Measurements from ENCODE around the gene PLB1.

DNA sequence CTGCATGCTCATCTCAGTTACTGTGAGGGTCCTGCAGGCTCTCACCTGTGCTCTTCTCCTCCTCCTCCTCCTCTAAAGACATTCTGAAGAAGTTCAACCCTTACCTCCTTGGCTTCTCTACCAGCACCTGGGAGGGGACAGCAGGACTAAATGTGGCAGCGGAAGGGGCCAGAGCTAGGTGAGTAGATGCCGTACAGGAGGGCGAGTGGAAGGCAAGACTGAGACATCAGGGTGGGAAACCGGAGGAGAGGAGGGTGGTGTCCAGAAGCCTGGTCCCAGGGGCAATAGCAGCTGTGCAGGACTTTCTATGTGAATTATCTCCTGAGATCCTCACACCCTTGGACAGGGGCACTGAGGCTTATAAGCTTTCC, 124.9 kb downstream of the PLB1 start:
- TF ChIP-seq POLR2AphosphoS5 (IDR thresholded peaks at IDR 0.05) = no peak
- TF ChIP-seq, protein P1, sequence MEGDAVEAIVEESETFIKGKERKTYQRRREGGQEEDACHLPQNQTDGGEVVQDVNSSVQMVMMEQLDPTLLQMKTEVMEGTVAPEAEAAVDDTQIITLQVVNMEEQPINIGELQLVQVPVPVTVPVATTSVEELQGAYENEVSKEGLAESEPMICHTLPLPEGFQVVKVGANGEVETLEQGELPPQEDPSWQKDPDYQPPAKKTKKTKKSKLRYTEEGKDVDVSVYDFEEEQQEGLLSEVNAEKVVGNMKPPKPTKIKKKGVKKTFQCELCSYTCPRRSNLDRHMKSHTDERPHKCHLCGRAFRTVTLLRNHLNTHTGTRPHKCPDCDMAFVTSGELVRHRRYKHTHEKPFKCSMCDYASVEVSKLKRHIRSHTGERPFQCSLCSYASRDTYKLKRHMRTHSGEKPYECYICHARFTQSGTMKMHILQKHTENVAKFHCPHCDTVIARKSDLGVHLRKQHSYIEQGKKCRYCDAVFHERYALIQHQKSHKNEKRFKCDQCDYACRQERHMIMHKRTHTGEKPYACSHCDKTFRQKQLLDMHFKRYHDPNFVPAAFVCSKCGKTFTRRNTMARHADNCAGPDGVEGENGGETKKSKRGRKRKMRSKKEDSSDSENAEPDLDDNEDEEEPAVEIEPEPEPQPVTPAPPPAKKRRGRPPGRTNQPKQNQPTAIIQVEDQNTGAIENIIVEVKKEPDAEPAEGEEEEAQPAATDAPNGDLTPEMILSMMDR (IDR thresholded peaks at IDR 0.05) = no peak

Measured in prostate gland (tissue), 2 donors.